GM19324 (cell line): ENCODE data around the gene PBX1.

ENCODE experiments used
- ATAC-seq: cut with Tn5 transposase; IDR thresholded peaks from one replicate; pipeline ENCODE4 v1.9.1; 2021; ENCODE audit warnings: mild to moderate bottlenecking, moderate library complexity; ENCODE audit not compliant: unreplicated experiment, low FRiP score

The PBX1 gene

GRCh38 chr1:164660412-164660772 is 101.4 kb downstream of the PBX1 start:
- peak; percentile 61 for ATAC-seq

DNA sequence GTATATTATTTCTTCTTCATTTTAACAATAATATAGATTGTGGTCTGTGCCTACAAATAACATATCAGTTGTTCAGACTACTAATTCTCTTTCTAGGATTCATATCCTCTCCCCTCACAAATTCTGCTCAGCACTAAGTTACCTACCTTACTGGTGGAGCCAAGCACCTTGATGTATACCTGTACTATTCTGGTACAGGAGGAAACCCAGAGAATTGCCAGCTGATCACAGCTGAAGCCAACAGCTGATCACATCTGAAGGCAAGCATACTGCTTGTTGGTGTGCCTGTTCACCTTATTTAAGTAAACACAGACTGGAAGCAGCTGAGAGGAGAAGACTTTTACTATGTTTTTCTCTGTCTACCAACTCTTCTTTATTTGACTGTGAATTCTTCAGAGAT is 101.8 kb downstream of the PBX1 start:
- peak; percentile 8 for ATAC-seq

DNA sequence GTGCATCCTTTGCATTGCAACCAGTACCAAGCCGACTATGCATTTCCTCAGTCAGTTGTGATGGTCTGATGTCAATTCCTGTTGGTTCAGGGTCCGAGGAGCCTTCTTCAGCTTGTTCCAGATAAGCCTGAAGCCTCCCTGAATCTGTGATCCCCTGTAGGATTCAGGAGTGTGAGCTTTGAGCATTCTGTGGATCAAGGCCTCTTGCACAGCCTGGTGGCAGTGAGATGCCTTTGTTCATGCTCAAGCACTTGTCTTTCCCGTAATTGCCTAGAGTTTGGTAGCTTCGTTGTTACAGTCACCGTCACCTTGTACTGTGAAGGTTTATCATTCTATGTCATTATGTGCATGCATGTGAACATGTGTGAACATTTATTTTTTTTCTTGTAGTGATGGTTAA is 103.5 kb downstream of the PBX1 start:
- ATAC-seq, result no peak

DNA sequence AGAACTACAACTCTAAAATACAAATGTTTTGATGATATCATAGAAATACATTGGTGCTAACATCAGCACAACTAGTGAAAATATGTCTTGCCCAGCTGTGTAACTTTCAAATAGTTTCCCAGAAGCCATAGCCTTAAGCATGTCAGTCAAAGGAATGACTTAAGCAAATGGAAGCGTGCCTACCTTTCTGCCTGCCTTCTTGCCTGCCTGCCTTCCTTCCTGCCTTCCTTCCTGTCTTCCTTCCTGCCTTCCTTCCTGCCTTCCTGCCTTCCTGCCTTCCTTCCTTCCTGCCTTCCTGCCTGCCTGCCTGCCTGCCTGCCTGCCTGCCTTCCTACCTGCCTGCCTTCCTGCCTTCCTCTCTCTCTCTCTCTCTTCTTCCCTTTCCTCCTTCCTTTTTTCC is 104.0 kb downstream of the PBX1 start:
- ATAC-seq, result no peak

- peak; percentile 57 for ATAC-seq
Measured at GRCh38 chr1:164664127-164664526, 105.1 kb downstream of the PBX1 start.

- ATAC-seq, result no peak
Measured at GRCh38 chr1:164667001-164667400, 108.0 kb downstream of the PBX1 start.

GRCh38 chr1:164667600-164667999 is 108.6 kb downstream of the PBX1 start:
- ATAC-seq, result no peak

DNA sequence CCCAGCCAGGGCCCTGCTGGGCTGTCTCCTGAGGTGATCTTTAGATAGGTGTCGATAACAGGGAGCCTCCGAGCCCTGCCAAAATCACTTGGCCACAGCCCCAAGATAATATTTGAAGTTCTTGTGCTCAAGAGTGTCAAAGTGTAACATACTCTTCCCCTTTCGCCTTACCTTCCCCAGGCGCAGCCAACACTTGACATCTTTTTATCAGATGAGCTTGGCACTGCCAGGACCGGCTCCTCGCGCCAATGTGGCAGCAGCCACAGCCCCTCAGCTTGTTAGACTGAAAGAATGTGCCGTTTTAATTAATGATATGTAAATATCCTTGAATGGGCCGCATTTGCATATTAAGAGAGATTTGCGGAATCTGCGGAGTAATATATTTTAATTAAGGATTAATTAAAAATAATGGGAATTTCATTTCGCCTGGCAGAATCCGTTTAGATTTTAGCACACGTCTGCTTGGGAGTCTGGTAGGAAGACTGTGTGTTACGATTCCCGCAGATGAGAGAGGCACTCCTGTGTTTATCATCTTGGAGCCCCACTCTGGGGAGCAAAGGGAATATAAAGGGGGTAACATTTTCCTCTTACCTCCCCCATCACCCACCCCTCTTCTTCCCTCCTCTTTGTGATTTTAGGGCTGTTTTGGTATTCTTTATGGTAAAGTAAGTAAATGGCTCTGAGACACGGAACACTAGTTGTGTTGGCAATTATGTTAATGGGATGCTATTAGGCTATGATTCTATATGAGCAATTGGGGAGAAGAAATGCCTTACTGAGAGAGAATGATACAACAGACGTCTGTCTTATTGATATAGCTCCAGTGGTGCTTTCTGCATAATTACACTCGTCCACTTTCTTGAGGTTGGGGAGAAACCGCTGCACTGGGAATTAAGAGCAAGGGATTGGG is 109.8 kb downstream of the PBX1 start:
- no peak for ATAC-seq

GRCh38 chr1:164670026-164670425 is 111.0 kb downstream of the PBX1 start:
- no peak for ATAC-seq

- no peak for ATAC-seq
Measured at GRCh38 chr1:164670786-164671185, 111.8 kb downstream of the PBX1 start.

DNA sequence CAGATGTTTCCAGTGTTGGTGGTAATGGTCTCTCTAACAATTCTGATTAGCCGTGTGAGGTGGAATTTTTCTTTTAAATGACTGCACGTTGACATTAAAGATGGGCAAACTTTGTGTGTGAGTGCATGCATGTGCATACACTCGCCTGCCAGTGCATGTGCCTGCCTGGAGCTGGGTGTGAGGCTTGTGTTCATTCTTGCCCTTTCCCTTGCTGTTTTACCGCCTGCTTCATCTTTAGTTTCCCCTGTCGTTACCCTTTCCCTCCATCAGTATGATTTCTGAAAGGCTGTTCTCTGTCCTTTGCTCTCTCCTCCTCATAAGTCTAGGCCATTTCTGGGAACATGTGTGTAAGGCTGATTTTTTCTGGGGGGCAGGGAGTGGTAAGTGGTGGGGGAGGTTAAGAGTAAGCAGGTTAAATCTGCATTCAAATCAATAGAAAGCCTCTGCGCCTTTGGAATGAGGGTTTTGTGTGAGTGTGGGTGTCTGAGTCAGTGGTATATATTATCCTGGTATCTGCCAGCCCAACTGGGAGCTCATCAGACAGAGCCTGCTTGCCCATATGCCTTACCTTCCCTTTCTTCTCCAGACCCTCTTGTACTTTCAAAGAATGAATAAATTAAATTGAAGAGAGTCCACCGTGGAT is 112.5 kb downstream of the PBX1 start:
- ATAC-seq, result no peak

DNA sequence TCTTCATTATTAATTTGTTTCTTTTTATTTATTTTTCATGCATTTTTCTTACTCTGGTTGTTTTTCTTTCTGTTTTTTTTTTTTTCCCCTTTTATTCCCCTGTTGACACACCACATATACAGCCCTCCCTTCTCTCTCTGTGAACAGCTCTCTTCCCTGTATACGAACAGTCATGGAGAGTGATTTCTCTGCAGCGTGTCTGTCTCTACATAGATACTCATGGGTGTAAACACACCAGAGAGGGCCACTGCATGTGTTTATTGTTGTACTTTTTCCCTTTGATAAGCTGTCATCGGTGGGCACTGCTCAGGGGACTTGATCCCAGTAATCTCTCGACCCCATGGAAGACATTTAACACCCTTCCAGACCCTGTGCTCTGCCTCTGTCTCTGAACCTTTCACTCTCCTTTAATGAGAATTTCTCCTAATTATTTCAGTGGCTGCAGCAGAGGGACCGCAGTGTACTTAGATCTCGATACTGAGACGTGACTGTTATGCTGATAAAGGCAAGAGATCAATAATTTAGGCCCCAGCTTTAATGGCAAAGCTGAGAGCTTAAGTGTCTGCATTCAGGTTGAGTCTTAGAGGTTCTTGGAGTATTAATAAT is 113.1 kb downstream of the PBX1 start:
- no peak for ATAC-seq

DNA sequence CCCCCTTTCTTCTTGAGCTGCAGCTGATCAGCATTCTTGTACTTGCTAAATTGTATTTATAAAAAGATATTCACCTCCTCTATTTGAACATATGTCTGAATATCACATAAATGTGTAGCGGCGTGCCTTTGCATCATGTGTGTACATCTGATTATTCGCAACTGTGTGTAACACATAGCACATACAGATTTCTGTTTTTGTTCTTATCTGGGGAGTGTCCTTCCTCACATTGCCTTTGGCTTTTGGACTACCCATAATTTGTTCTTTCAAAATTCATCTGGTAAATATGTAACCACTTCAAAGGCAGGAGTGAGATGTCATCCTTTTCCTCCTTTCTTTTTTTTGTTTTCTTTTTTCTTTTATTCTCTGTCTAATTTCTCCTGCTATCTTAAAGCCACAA is 113.6 kb downstream of the PBX1 start:
- ATAC-seq, result no peak

GRCh38 chr1:164673584-164674214 is 114.7 kb downstream of the PBX1 start:
- no peak for ATAC-seq

DNA sequence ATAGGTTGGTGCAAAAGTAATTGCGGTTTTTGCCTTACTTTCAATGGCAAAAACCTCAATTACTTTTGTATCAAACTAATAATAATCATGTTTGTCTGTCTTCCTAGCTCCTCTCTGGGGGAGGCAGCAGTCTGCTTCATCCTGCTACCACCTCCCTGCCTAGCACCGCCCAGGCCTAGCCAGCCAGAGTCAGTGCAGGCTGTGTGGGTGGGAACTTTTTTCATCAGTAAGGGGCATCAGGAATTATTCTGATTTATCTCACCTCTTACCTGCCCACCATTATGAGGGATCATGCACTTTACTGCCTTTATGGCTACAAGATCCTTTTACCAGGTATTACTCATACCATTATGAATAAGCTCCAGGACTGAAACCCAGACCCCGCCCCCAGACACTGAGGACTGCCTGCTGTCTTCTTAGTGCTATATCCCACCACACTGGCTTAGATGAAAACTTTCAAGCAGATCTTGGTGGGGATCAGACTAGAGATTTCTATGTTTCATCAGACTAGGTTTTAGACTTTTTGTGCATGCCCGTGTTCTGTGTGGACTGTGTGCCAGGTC is 116.4 kb downstream of the PBX1 start:
- no peak for ATAC-seq

DNA sequence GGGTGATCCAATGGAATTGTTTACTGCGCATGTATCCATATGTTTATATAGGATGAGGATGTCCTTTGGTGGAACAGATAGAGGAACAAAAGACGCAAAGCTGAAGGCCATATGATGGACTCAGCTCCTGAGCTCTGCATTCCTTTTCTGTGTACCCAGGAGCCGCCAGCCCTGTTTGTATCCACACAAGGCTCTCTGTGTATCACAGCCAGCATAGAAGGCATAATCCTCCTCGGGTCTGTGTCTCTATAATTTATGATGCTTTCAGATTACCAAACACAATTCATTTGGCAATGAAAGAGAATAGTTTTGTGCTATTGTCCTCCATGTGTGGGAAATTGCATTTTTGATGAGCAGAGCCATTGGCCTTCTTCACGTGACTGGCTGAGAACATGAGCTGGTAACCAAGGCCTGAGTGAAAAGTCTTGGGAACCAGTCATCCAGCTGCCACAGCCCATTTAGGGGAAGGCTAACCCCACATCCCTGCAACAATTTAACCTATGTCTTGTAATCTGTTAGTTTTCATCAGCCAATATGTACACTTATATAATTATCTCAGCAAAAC is 119.2 kb downstream of the PBX1 start:
- no peak for ATAC-seq

DNA sequence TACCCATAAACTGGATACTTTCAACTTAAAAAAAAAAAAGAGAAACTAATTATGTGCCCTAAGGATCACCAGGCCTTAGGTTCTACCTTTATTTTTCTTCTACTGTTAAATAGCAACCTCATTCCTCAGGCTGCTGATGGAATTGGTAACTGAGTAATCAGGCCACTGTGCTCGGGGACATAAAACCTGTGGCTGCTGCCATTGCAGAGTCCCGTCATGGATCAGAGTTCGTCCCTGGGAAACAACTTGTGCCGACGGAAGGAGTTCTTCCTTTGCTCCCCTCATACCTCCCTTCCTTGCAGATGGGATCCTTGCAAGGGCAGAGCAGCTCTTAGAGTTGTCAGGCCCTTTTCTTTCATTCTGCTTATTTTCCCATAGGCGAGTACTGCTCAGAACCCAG is 123.6 kb downstream of the PBX1 start:
- ATAC-seq, result no peak

- ATAC-seq, result no peak
Measured at GRCh38 chr1:164683235-164683634, 124.3 kb downstream of the PBX1 start.

- ATAC-seq, result no peak
Measured at GRCh38 chr1:164685266-164686035, 126.5 kb downstream of the PBX1 start.

GRCh38 chr1:164687777-164688176 is 128.8 kb downstream of the PBX1 start:
- no peak for ATAC-seq
